GM19023 (cell line): ENCODE data around the gene TRAPPC2B.
"Not testable (repeated sequence)": the region's sequence is repeated elsewhere in the genome, so short reads cannot be mapped to it uniquely, and the experiment has no call there.

Source experiments
- ATAC-seq: cut with Tn5 transposase; IDR thresholded peaks from one replicate; pipeline ENCODE4 v1.9.1; 2021; ENCODE audit warnings: mild to moderate bottlenecking, moderate library complexity; ENCODE audit not compliant: unreplicated experiment

TRAPPC2B gene

GRCh38 chr19:57374179-57374578 lies 10.8 kb downstream of the TRAPPC2B start:
- no peak for ATAC-seq

- not testable (repeated sequence) for ATAC-seq
These were observed 11.3 kb downstream of the TRAPPC2B start for GRCh38 chr19:57374647-57375046.

GRCh38 chr19:57376151-57376550 lies 12.8 kb downstream of the TRAPPC2B start:
- no peak for ATAC-seq

GRCh38 chr19:57377498-57378146 lies 14.3 kb downstream of the TRAPPC2B start:
- no peak for ATAC-seq

GRCh38 chr19:57380923-57381322 lies 17.6 kb downstream of the TRAPPC2B start:
- ATAC-seq = no peak

GRCh38 chr19:57382806-57383488 lies 19.6 kb downstream of the TRAPPC2B start:
- no peak for ATAC-seq

- ATAC-seq = no peak
These were observed 25.9 kb downstream of the TRAPPC2B start for GRCh38 chr19:57389194-57389729.

GRCh38 chr19:57389730-57390598 lies 26.6 kb downstream of the TRAPPC2B start, which contains the start of gene ZNF548:
Gene ZNF548 (plus strand): TSS chr19:57389854. CDS start chr19:57390100, 246 bp downstream.
- ATAC-seq = peak; percentile 97

GRCh38 chr19:57395710-57396109 lies 32.4 kb downstream of the TRAPPC2B start:
- ATAC-seq = no peak

- ATAC-seq = no peak
These were observed 35.5 kb downstream of the TRAPPC2B start for GRCh38 chr19:57398868-57399267.

GRCh38 chr19:57403737-57404563 lies 40.6 kb downstream of the TRAPPC2B start:
- ATAC-seq = no peak

GRCh38 chr19:57406516-57407123 lies 43.3 kb downstream of the TRAPPC2B start:
- no peak for ATAC-seq

- peak; percentile 97 for ATAC-seq
These were observed 47.7 kb downstream of the TRAPPC2B start, which contains the start of gene ZNF17 for GRCh38 chr19:57410877-57411671. Gene ZNF17 (plus strand): TSS chr19:57411161. CDS start chr19:57413616, 2,455 bp downstream.
